ENCODE data around the gene CELF2.

Gene CELF2

GRCh38 chr10:11320809-11321520 lies 303.3 kb downstream of the CELF2 start:
- DNase-seq (ENCODE audit: low read depth in 3 of 3, low spot score in 1 of 3): no peak

- DNase-seq (ENCODE audit: low read depth in 3 of 3, low spot score in 1 of 3): no peak
These were observed 305.0 kb downstream of the CELF2 start for GRCh38 chr10:11322698-11323097.

- DNase-seq (ENCODE audit: low read depth in 3 of 3, low spot score in 1 of 3): no peak
These were observed 307.2 kb downstream of the CELF2 start for GRCh38 chr10:11324761-11325321.

- no peak for DNase-seq (ENCODE audit: low read depth in 3 of 3, low spot score in 1 of 3)
These were observed 308.1 kb downstream of the CELF2 start for GRCh38 chr10:11325817-11326216.

GRCh38 chr10:11326241-11326640 lies 308.6 kb downstream of the CELF2 start:
- no peak for DNase-seq (ENCODE audit: low read depth in 3 of 3, low spot score in 1 of 3)

GRCh38 chr10:11326913-11327616 lies 309.4 kb downstream of the CELF2 start:
- no peak for DNase-seq (ENCODE audit: low read depth in 3 of 3, low spot score in 1 of 3)

GRCh38 chr10:11328264-11329061 lies 310.8 kb downstream of the CELF2 start:
- no peak for DNase-seq (ENCODE audit: low read depth in 3 of 3, low spot score in 1 of 3)

- no peak for DNase-seq (ENCODE audit: low read depth in 3 of 3, low spot score in 1 of 3)
These were observed 311.5 kb downstream of the CELF2 start for GRCh38 chr10:11329062-11329673.

GRCh38 chr10:11330383-11331045 lies 312.8 kb downstream of the CELF2 start:
- DNase-seq (ENCODE audit: low read depth in 3 of 3, low spot score in 1 of 3): no peak

- DNase-seq (ENCODE audit: low read depth in 3 of 3, low spot score in 1 of 3): no peak
These were observed 313.4 kb downstream of the CELF2 start for GRCh38 chr10:11331046-11331577.

GRCh38 chr10:11331726-11332125 lies 314.1 kb downstream of the CELF2 start:
- no peak for DNase-seq (ENCODE audit: low read depth in 3 of 3, low spot score in 1 of 3)

- DNase-seq (ENCODE audit: low read depth in 3 of 3, low spot score in 1 of 3): no peak
These were observed 315.2 kb downstream of the CELF2 start for GRCh38 chr10:11332846-11333245.

- DNase-seq (ENCODE audit: low read depth in 3 of 3, low spot score in 1 of 3): no peak
These were observed 316.8 kb downstream of the CELF2 start for GRCh38 chr10:11334436-11334835.

- DNase-seq (ENCODE audit: low read depth in 3 of 3, low spot score in 1 of 3): no peak
These were observed 317.5 kb downstream of the CELF2 start for GRCh38 chr10:11335167-11335652.

- no peak for DNase-seq (ENCODE audit: low read depth in 3 of 3, low spot score in 1 of 3)
These were observed 318.3 kb downstream of the CELF2 start for GRCh38 chr10:11335881-11336430.

GRCh38 chr10:11336722-11337162 lies 319.1 kb downstream of the CELF2 start:
- DNase-seq (ENCODE audit: low read depth in 3 of 3, low spot score in 1 of 3): no peak

- no peak for DNase-seq (ENCODE audit: low read depth in 3 of 3, low spot score in 1 of 3)
These were observed 319.8 kb downstream of the CELF2 start for GRCh38 chr10:11337516-11337915.

GRCh38 chr10:11338160-11338844 lies 320.6 kb downstream of the CELF2 start:
- no peak for DNase-seq (ENCODE audit: low read depth in 3 of 3, low spot score in 1 of 3)

GRCh38 chr10:11339013-11339412 lies 321.3 kb downstream of the CELF2 start:
- DNase-seq (ENCODE audit: low read depth in 3 of 3, low spot score in 1 of 3): no peak
